VCaP (cell line): ENCODE results near the gene SHC4.

Experiments
- H3K27ac ChIP-seq: fragments of 450-650 bp; 2 replicates; pipeline ENCODE4 v1.5.1; 2017
- TF ChIP-seq, protein P1 (sequence below): fragments of 450-650 bp; conservative IDR thresholded peaks from 2 replicates; pipeline ENCODE4 v1.5.1; 2017; ENCODE audit warnings: mild to moderate bottlenecking, moderate library complexity

Gene SHC4, protein sequence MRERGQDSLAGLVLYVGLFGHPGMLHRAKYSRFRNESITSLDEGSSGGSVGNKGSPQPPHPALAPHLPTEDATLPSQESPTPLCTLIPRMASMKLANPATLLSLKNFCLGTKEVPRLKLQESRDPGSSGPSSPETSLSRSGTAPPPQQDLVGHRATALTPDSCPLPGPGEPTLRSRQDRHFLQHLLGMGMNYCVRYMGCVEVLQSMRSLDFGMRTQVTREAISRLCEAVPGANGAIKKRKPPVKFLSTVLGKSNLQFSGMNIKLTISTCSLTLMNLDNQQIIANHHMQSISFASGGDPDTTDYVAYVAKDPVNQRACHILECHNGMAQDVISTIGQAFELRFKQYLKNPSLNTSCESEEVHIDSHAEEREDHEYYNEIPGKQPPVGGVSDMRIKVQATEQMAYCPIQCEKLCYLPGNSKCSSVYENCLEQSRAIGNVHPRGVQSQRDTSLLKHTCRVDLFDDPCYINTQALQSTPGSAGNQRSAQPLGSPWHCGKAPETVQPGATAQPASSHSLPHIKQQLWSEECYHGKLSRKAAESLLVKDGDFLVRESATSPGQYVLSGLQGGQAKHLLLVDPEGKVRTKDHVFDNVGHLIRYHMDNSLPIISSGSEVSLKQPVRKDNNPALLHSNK

DNA sequence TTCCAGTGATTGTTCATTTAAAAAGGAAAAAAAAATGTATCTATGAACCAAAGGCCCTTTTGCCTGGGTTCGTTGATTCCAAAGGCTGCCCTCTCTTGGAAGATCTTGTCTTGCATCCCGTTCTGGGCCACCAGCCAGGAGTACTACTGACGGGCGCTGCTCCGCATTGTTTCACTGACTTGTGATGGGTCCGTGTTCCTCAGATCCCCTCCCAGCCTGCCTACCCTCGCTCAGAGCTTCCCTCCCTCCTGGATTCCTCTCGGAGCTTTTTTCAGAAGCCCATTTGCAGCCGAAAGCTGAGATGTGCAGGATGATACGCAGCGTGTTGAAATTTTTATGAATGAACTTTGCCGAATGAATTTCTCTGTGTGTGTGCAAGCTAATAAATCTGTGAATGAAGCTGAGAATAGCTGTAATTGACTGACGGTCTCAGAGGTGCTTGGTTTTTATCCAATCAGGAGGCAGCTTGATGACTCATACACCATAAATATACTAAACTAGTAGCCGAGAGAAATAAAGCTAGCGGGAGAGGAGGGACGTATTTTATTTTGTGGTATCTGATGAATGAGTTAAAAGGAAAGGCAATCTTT is at the start of gene SHC4:
Gene SHC4 (minus strand): TSS at position 396 of the 590 bp plus-strand sequence. CDS start 904 bp downstream, outside the sequence.
- TF ChIP-seq, protein P1, sequence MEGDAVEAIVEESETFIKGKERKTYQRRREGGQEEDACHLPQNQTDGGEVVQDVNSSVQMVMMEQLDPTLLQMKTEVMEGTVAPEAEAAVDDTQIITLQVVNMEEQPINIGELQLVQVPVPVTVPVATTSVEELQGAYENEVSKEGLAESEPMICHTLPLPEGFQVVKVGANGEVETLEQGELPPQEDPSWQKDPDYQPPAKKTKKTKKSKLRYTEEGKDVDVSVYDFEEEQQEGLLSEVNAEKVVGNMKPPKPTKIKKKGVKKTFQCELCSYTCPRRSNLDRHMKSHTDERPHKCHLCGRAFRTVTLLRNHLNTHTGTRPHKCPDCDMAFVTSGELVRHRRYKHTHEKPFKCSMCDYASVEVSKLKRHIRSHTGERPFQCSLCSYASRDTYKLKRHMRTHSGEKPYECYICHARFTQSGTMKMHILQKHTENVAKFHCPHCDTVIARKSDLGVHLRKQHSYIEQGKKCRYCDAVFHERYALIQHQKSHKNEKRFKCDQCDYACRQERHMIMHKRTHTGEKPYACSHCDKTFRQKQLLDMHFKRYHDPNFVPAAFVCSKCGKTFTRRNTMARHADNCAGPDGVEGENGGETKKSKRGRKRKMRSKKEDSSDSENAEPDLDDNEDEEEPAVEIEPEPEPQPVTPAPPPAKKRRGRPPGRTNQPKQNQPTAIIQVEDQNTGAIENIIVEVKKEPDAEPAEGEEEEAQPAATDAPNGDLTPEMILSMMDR = peak; percentile 62
- peak within 1 kb of the TSS; percentile 46 for H3K27ac ChIP-seq

DNA sequence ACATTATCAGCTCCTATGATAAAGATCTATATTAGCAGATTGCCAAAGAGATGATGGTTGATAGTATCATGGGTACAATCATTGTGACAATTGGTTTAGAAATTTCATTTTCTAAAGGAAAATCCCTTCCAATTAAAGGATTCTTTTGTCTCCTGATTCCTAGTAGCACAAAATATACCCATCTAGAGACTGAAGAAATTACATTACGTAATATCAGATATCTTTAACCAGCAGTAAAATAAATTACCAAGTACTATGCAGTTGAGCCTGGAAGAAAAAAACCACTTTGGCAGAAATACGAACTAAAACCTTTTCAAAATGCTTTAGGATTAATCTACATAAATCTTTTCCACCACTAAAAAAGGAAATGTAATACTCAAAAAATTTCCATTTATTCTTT is 35.6 kb upstream of the SHC4 start:
- TF ChIP-seq, protein P1 = no peak
- H3K27ac ChIP-seq = no peak overlapping the region

DNA sequence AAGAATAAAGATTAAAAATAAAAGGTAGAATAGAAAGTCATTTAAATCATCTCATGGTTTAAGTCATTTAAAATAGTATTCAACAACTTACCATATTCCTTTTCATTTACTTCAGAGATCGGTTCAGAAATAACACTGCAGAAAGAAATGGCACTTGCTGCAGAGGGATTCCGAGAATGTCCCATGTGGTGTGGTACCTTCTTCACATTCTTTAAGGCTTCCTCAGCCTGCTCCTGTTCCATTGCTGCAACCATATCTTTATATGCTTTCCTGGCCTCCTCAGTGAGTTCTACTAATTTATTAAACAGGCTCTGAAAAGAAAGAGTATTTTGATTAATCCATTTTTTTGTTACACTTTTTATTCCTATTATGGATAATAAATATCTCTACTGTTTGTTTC is 32.6 kb upstream of the SHC4 start:
- peak overlapping the region; percentile 79 for H3K27ac ChIP-seq
- TF ChIP-seq, protein P1 = no peak

DNA sequence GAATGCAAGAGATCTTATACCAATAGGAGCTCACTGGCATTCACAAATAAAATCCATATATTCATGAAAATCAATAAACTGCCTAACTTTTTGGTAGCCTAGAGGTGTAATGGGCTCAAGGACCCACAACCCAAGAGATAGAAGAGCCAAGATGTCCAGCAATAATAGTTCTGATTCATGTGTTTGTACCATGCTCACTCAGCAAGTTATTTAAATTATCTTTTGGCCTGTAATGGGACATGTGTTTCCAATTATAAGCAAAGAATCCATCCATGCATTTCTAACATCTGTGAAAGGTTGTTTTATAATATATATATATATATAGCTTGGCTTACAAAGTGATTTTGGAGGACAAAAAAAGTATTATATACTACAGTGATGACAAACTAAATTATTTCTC is 29.7 kb upstream of the SHC4 start:
- H3K27ac ChIP-seq = peak overlapping the region; percentile 79
- TF ChIP-seq, protein P1 = no peak

DNA sequence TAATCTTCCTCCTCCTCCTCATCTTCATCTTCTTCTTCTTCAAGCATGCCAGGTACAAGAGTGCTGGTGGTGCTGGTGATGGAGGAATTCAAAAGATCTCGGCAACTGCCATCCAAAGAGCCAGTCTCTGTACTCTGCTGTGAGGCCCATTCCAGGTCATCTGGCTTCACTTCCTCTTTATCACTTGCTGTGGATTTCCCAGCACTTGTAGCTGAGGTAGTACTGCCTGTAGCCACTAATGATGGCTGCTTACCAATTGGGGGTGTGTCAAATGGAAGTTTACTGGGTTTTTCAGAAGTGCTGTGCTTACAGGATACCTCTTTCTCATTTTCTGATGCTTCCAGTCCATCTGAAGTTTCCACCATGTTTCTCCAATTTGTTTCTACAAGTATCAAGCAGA is 28.8 kb upstream of the SHC4 start:
- peak overlapping the region; percentile 79; the same call in 1 of the 2 replicates for H3K27ac ChIP-seq
- TF ChIP-seq, protein P1 = no peak

DNA sequence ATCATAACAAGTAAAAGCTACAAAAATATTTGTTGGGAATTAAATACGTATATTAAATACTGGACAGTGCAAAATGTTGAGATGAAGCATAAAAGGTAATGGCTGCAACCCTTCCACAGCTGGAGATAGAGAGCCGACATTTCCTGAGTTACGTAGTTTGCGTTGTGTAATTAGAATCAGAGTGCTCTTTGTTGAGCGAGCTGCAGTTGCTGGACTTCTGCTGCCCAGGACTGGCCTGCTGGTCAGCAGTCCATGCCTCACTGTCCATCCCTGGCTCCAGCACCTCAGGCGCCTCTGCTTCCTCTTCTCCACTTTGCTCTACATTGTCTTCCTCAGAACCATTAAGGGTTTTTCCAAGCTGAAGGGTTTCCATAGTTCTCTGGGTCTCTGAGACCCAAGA is 28.4 kb upstream of the SHC4 start:
- TF ChIP-seq, protein P1 = no peak
- H3K27ac ChIP-seq = no peak overlapping the region

DNA sequence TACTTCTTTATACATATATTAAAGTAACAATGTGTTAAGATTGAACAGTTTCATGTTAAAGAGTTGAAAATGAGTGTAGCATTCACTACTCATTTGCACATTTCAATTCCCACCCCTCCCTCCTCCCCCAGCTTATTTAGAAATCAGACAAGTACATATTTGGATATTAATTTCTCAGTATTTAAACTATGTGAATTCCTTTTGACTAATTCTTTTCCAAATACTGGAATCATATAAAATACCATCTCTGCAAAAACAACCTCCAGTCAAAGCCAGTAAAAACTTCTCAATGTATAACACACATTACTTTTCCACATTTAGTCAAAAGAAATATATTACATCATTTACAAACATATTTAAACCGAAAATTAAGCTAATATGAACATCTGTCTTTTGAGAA is 25.5 kb upstream of the SHC4 start:
- TF ChIP-seq, protein P1 = no peak
- H3K27ac ChIP-seq = no peak overlapping the region
